Measurements from ENCODE around the gene ETFA. TPM values are rescaled to one million over a fixed set of nuclear protein-coding genes. Genes with fewer than 3 reads are reported as not detected.

ETFA gene
- total RNA-seq, 1 experiment from 2014 or later = 84.4 TPM

DNA sequence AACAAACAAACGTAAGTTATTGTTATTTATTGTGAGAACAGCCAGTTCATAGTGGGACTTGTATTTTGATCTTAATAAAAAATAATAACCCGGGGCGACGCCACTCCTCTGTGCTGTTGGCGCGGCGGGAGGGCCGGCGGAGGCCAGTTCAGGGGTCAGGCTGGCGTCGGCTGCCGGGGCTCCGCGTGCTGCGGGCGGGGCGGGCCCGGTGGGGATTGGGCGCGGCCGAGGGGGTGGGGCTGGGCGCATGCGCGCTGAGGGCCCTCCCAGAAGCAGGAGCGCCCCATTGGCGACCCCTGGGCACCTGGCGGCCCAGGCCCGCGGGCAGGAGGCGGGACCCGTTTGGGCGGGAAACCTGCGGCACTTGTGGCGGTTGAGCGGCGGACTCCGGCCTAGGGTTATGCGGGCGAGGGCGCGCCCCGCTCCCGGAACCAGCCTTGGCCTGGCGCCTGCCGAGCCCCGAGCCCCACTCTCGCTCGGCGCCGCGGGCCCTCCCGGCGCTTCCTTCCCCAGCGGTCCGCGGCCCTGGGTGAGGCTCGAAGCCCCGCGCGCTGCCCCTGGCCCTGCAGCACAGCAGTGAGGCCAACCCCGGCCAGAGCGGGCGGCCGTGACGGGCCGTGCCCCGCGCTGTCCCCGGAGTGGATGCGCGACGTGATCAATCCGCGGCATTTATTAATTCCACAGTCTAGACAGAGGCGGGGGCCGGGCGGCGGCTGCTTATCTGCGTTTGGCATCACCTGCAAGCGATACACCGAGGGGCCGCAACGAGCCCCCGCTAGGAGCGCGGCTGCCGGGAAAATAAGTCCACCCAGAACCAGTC is 31.3 kb upstream of the ETFA start (continued):
- TF ChIP-seq ZNF317 (CRISPR knock-in tag; IDR thresholded peaks at IDR 0.05; ENCODE audit: borderline replicate concordance, low read depth) (0 out of 2 replicates have a peak, but pooled peaks have one; percentile 5), TEAD4 (CRISPR knock-in tag; IDR thresholded peaks at IDR 0.05) (no peak; the same call in 1 of the 2 replicates), ZNF232 (CRISPR knock-in tag; IDR thresholded peaks at IDR 0.05) (peak; percentile 46; the same call in 1 of the 2 replicates), IRF2 (CRISPR knock-in tag; IDR thresholded peaks at IDR 0.05; ENCODE audit: borderline replicate concordance, low read depth) (no peak), ZNF121 (CRISPR knock-in tag; IDR thresholded peaks at IDR 0.05) (no peak), NR1H2 (CRISPR knock-in tag; IDR thresholded peaks at IDR 0.05) (no peak), ELF4 (CRISPR knock-in tag; IDR thresholded peaks at IDR 0.05; ENCODE audit: low read depth) (no peak; the same call in none of the 2 replicates), EMX1 (CRISPR knock-in tag; IDR thresholded peaks at IDR 0.05) (no peak), MXD4 (CRISPR knock-in tag; IDR thresholded peaks at IDR 0.05; ENCODE audit: borderline replicate concordance) (no peak), FOXJ3 (CRISPR knock-in tag; IDR thresholded peaks at IDR 0.05; ENCODE audit: borderline replicate concordance) (no peak), NFYB (CRISPR knock-in tag; conservative IDR thresholded peaks at IDR 0.05; ENCODE audit: low read depth) (peak; percentile 80), FOXP1 (CRISPR knock-in tag; IDR thresholded peaks at IDR 0.05; ENCODE audit: borderline replicate concordance) (peak; percentile 97), NFATC4 (CRISPR knock-in tag; IDR thresholded peaks at IDR 0.05) (no peak)
- TF ChIP-seq, protein P1, sequence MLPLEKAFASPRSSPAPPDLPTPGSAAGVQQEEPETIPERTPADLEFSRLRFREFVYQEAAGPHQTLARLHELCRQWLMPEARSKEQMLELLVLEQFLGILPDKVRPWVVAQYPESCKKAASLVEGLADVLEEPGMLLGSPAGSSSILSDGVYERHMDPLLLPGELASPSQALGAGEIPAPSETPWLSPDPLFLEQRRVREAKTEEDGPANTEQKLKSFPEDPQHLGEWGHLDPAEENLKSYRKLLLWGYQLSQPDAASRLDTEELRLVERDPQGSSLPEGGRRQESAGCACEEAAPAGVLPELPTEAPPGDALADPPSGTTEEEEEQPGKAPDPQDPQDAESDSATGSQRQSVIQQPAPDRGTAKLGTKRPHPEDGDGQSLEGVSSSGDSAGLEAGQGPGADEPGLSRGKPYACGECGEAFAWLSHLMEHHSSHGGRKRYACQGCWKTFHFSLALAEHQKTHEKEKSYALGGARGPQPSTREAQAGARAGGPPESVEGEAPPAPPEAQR (CRISPR knock-in tag; IDR thresholded peaks at IDR 0.05) = no peak
- TF ChIP-seq, protein P2, sequence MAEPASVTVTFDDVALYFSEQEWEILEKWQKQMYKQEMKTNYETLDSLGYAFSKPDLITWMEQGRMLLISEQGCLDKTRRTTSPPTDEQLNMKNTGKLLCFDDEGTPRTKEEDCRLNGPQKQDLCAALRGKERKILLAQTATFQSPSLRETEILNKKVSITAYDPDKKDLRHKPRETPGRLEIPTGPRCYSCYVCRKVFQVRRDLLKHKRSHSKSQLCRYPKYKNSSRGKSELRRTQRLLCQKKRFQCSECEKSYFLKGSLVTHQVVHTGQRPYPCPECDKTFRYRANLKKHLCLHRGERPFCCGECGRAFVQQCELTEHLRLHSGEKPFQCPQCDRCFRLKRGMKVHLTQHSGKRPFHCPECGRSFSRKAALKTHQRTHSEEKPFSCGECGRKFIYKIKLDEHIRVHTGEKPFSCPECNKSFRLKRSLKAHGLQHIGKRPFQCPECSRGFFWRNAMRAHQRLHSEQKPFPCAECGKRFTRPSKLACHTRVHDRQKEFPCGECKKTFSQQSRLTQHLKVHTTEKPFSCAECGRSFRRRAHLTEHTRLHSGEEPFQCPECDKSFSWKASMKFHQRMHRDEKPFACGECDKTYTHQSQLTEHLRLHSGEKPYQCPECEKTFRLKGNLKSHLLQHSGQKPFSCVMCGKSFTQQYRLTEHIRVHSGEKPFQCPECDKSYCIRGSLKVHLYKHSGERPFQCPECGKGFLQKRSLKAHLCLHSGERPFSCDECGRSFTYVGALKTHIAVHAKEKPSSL (CRISPR knock-in tag; conservative IDR thresholded peaks at IDR 0.05) = no peak
- TF ChIP-seq, protein P3, sequence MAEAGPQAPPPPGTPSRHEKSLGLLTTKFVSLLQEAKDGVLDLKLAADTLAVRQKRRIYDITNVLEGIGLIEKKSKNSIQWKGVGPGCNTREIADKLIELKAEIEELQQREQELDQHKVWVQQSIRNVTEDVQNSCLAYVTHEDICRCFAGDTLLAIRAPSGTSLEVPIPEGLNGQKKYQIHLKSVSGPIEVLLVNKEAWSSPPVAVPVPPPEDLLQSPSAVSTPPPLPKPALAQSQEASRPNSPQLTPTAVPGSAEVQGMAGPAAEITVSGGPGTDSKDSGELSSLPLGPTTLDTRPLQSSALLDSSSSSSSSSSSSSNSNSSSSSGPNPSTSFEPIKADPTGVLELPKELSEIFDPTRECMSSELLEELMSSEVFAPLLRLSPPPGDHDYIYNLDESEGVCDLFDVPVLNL (CRISPR knock-in tag; IDR thresholded peaks at IDR 0.05; ENCODE audit: borderline replicate concordance, low read depth) = no peak; the same call in none of the 2 replicates
- TF ChIP-seq, protein P4, sequence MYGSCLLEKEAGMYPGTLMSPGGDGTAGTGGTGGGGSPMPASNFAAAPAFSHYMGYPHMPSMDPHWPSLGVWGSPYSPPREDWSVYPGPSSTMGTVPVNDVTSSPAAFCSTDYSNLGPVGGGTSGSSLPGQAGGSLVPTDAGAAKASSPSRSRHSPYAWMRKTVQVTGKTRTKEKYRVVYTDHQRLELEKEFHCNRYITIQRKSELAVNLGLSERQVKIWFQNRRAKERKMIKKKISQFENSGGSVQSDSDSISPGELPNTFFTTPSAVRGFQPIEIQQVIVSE (CRISPR knock-in tag; IDR thresholded peaks at IDR 0.05; ENCODE audit: borderline replicate concordance) = no peak
- TF ChIP-seq, protein P5, sequence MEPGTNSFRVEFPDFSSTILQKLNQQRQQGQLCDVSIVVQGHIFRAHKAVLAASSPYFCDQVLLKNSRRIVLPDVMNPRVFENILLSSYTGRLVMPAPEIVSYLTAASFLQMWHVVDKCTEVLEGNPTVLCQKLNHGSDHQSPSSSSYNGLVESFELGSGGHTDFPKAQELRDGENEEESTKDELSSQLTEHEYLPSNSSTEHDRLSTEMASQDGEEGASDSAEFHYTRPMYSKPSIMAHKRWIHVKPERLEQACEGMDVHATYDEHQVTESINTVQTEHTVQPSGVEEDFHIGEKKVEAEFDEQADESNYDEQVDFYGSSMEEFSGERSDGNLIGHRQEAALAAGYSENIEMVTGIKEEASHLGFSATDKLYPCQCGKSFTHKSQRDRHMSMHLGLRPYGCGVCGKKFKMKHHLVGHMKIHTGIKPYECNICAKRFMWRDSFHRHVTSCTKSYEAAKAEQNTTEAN (CRISPR knock-in tag; IDR thresholded peaks at IDR 0.05) = peak; percentile 53; the same call in 1 of the 2 replicates
- TF ChIP-seq, protein P6, sequence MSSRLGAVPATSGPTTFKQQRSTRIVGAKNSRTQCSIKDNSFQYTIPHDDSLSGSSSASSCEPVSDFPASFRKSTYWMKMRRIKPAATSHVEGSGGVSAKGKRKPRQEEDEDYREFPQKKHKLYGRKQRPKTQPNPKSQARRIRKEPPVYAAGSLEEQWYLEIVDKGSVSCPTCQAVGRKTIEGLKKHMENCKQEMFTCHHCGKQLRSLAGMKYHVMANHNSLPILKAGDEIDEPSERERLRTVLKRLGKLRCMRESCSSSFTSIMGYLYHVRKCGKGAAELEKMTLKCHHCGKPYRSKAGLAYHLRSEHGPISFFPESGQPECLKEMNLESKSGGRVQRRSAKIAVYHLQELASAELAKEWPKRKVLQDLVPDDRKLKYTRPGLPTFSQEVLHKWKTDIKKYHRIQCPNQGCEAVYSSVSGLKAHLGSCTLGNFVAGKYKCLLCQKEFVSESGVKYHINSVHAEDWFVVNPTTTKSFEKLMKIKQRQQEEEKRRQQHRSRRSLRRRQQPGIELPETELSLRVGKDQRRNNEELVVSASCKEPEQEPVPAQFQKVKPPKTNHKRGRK (CRISPR knock-in tag; IDR thresholded peaks at IDR 0.05; ENCODE audit: borderline replicate concordance) = 0 out of 2 replicates have a peak, but pooled peaks have one; percentile 9
- TF ChIP-seq, protein P7, sequence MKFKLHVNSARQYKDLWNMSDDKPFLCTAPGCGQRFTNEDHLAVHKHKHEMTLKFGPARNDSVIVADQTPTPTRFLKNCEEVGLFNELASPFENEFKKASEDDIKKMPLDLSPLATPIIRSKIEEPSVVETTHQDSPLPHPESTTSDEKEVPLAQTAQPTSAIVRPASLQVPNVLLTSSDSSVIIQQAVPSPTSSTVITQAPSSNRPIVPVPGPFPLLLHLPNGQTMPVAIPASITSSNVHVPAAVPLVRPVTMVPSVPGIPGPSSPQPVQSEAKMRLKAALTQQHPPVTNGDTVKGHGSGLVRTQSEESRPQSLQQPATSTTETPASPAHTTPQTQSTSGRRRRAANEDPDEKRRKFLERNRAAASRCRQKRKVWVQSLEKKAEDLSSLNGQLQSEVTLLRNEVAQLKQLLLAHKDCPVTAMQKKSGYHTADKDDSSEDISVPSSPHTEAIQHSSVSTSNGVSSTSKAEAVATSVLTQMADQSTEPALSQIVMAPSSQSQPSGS (CRISPR knock-in tag; IDR thresholded peaks at IDR 0.05; ENCODE audit: borderline replicate concordance, low read depth) = 0 out of 2 replicates have a peak, but pooled peaks have one; percentile 55
- TF ChIP-seq, protein P8, sequence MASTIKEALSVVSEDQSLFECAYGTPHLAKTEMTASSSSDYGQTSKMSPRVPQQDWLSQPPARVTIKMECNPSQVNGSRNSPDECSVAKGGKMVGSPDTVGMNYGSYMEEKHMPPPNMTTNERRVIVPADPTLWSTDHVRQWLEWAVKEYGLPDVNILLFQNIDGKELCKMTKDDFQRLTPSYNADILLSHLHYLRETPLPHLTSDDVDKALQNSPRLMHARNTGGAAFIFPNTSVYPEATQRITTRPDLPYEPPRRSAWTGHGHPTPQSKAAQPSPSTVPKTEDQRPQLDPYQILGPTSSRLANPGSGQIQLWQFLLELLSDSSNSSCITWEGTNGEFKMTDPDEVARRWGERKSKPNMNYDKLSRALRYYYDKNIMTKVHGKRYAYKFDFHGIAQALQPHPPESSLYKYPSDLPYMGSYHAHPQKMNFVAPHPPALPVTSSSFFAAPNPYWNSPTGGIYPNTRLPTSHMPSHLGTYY (CRISPR knock-in tag; IDR thresholded peaks at IDR 0.05) = no peak
- TF ChIP-seq, protein P9, sequence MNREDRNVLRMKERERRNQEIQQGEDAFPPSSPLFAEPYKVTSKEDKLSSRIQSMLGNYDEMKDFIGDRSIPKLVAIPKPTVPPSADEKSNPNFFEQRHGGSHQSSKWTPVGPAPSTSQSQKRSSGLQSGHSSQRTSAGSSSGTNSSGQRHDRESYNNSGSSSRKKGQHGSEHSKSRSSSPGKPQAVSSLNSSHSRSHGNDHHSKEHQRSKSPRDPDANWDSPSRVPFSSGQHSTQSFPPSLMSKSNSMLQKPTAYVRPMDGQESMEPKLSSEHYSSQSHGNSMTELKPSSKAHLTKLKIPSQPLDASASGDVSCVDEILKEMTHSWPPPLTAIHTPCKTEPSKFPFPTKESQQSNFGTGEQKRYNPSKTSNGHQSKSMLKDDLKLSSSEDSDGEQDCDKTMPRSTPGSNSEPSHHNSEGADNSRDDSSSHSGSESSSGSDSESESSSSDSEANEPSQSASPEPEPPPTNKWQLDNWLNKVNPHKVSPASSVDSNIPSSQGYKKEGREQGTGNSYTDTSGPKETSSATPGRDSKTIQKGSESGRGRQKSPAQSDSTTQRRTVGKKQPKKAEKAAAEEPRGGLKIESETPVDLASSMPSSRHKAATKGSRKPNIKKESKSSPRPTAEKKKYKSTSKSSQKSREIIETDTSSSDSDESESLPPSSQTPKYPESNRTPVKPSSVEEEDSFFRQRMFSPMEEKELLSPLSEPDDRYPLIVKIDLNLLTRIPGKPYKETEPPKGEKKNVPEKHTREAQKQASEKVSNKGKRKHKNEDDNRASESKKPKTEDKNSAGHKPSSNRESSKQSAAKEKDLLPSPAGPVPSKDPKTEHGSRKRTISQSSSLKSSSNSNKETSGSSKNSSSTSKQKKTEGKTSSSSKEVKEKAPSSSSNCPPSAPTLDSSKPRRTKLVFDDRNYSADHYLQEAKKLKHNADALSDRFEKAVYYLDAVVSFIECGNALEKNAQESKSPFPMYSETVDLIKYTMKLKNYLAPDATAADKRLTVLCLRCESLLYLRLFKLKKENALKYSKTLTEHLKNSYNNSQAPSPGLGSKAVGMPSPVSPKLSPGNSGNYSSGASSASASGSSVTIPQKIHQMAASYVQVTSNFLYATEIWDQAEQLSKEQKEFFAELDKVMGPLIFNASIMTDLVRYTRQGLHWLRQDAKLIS (CRISPR knock-in tag; IDR thresholded peaks at IDR 0.05; ENCODE audit: borderline replicate concordance) = no peak
